NCI-H774 (cell line): Measurements from ENCODE around the gene CDHR5.

ENCODE experiments used
- DNase-seq: peaks from one replicate; lab custom pipeline; 2025; lab: John Stamatoyannopoulos, UW

The CDHR5 gene

DNA sequence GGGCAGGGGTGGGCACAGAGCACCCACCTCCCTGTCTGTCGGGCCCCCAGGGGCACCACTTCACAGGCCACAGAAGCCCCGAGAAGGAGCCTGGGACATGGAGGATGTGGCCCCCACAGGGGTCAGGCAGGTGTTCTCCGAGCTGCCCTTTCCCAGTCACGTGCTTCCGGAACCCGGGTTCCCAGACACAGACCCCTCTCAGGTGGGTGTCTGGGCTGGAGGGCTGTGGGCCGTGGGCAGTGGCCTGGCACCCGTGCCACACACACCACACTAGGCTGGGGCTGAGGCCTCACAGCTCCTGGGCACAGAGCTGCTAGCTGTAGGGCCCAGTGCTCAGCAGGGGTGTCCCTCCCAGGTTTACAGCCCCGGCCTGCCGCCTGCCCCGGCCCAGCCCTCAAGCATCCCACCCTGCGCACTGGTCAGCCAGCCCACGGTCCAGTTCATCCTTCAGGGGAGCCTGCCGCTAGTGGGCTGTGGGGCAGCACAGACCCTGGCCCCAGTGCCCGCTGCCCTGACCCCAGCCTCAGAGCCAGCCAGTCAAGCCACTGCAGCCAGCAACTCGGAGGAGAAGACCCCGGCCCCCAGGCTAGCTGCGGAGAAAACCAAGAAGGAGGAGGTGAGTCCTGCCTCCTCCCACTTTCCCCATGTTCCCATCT, 14.5 kb downstream of the CDHR5 start:
- no peak for DNase-seq

DNA sequence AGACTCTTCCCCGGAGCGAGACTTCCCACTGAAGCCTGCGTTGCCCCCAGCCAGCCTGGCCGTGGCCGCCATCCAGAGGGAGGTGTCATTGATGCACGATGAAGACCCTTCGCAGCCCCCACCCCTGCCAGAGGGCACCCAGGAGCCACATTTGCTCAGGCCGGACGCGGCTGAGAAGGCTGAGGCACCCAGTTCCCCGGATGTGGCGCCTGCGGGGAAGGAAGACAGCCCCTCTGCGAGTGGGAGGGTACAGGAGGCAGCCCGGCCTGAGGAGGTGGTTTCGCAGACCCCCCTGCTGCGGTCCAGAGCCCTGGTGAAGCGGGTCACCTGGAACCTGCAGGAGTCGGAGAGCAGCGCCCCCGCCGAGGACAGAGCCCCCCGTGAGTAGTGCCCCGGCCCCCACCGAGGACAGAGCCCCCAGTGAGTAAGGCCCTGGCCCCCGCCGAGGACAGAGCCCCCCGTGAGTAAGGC, 15.4 kb downstream of the CDHR5 start:
- no peak for DNase-seq

DNA sequence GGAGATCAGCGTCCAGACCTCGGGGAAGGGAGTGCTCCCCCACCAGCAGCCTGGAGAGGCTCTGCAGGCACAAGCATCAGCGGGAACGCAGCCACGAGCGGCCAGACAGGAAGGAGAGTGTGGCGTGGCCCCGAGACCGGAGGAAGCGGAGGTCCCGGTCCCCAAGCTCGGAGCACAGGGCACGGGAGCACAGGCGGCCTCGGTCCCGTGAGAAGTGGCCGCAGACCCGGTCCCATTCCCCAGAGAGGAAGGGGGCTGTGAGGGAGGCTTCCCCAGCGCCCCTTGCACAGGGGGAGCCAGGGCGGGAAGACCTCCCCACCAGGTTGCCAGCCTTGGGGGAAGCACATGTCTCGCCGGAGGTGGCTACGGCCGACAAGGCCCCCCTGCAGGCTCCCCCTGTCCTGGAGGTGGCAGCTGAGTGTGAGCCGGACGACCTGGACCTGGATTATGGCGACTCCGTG, 15.9 kb downstream of the CDHR5 start:
- no peak for DNase-seq

DNA sequence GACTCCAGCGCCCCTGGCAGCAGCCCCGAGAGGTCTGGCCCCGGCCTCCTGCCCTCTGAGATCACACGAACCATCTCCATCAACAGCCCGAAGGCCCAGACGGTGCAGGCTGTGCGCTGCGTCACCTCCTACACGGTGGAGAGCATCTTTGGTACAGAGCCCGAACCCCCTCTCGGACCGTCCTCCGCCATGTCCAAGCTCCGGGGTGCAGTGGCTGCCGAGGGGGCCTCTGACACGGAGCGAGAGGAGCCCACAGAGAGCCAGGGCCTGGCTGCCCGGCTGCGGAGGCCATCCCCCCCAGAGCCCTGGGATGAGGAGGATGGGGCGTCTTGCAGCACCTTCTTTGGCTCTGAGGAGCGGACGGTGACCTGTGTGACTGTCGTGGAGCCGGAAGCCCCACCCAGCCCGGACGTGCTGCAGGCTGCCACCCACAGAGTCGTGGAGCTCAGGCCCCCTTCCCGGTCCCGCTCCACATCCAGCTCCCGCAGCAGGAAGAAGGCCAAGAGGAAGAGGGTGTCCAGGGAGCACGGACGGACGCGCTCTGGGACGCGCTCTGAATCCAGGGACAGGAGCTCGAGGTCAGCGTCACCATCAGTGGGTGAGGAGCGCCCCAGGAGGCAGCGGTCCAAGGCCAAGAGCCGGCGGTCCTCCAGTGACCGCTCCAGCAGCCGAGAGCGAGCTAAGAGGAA, 16.6 kb downstream of the CDHR5 start:
- DNase-seq = no peak

DNA sequence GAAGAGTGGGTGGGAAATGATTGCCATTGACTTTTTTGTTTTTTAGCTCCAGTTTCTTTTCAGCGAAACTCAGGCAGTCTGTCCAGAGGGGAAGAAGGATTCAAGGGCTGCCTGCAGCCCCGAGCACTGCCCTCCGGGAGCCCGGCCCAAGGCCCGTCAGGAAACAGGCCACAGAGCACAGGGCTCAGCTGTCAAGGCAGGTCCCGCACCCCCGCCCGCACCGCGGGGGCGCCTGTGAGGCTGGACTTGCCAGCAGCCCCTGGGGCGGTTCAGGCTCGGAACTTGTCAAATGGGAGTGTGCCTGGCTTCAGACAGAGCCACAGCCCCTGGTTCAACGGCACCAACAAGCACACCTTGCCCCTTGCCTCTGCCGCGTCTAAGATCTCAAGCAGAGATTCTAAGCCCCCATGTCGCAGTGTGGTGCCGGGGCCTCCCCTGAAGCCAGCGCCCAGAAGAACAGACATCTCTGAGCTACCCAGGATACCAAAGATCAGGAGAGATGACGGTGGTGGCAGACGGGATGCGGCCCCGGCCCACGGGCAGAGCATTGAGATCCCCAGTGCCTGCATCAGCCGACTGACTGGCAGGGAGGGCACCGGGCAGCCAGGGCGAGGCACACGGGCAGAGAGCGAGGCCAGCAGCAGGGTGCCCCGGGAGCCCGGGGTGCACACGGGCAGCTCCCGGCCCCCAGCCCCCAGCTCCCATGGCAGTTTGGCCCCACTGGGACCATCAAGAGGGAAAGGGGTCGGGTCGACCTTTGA, 17.6 kb downstream of the CDHR5 start:
- DNase-seq = no peak

DNA sequence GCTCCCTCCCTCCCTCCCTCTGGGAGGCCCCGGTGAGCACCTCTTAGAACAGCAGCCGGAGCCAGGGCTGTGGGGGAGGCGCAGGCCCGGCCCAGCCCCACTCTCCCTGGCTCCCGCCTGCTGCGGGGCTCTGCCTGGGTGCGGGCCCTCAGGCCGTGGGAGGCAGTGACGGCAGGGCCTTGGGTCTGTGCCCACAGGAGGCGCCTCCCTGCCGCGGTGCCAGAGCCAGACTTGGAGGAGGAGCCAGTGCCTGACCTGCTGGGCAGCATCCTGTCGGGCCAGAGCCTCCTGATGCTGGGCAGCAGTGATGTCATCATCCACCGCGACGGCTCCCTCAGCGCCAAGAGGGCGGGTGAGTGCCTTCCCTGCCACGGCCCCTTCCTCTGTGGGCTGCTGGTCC, 18.5 kb downstream of the CDHR5 start:
- no peak for DNase-seq

DNA sequence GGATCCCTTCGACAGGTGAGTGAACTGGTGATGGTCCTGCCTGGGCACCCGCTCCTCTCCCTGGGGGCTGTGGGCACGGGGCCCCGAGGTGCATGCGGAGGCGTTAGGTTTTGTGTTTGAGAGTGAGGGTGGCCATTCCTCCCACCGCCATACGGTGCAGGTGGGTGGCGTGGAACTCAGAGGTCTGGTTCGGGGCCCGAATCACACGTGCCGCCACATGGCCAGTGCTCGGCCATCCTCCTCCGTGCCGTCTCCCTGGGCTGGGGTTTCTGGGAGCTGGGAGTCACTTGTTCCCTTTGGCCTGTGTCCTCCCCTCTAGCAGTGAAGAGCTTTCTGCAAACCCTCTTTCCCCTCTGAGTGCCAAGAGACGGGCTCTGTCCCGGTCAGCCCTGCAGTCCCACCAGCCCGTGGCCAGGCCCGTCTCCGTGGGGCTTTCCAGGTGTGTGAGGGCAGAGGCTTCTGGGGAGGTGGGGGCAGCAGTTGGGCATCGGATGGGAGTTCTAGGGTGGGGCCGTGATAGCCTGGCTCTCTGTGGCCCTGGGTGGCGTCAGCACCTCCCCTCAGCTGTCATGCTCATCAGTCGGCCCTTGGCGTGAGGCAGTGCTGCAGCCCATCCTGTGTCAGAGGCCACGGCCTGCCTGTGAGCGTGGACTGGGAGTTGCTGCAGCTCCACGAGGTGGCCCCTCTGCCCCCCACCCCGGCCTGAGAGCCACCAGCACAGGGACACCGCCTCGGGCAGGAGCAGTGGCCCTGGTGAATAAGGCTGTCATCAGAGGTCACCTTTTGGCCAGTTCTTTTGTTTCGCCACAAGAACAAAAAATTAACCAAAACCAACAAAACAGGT, 19.2 kb downstream of the CDHR5 start:
- DNase-seq = no peak

DNA sequence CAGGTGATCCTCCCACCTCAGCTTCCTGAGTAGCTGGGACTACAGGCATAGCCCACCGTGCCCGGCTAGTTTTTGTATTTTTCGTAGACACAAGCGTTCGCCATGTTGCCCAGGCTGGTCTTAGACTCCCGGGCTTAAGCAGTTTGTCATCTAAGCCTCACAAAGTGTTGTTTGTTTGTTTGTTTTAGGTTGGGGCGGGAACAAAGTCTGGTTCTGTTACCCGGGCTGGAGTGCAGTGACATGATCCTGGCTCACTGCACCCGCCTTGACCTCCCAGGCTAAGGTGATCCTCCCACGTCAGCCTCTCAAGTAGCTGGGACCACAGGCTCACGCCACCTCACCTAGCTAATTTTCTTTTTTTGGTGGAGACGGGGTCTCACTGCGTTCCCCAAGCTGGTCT, 21.6 kb downstream of the CDHR5 start:
- DNase-seq = no peak

DNA sequence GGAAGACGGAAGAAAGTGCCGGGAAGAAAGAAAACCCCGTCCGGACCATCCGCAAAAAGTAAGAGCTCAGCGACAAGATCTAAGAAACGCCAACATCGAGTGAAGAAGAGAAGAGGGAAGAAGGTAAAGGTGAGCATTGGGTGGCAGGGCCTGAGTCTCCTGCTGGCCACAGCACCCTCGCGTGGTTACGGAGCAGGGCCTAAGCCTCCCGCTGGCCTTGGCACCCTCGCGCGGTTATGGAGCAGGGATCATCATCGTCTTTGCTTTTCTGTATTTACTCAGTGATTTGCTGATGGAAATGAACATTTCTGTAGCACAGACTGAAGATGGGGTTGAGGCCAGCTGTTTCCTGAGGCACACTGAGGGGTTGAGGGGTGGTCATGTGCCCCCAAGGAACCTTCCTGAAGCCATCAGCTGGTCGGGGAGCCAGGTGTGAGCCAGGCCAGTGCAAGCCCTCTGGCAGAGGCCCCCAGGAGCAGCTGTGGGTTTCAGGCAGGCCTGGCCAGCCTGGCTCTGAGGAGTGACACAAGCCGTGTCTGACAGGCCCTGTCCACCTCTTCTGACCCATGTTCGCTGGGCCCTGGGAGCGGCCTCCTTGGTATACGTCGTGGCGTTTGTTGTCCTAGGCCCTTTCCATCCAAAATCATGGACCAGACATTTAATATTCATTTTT, 23.0 kb downstream of the CDHR5 start:
- DNase-seq = no peak

DNA sequence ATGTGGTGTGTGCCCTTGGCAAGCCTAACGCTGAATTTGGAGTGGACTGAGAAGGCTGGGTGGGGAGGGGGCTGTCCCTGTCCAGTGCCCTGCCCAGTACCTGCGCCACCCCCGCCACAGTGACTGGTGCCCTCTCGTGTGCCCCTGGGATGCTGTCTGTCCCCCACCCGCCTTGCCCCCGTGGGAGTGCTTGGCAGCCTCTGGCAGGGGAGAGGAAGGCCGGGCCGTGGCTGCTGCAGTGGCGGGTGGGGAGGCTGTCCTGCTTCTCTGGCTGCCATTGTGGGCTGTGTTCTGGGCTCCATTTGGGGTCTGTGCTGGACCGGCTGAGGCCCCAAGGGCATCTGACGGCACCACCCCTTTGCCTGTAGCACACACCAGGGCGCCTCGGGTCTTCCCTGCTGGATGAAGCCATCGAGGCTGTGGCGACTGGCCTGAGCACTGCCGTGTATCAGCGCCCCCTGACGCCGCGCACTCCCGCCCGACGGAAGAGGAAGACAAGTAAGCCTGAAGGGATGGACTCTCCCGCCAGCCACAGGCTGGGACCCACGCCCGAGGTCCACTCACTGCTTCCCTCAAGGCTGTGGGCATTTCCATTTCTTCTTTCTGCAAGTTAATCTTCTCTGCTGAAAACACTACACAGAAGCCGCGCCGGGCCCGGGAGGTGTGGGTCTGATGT, 26.6 kb downstream of the CDHR5 start:
- no peak for DNase-seq

DNA sequence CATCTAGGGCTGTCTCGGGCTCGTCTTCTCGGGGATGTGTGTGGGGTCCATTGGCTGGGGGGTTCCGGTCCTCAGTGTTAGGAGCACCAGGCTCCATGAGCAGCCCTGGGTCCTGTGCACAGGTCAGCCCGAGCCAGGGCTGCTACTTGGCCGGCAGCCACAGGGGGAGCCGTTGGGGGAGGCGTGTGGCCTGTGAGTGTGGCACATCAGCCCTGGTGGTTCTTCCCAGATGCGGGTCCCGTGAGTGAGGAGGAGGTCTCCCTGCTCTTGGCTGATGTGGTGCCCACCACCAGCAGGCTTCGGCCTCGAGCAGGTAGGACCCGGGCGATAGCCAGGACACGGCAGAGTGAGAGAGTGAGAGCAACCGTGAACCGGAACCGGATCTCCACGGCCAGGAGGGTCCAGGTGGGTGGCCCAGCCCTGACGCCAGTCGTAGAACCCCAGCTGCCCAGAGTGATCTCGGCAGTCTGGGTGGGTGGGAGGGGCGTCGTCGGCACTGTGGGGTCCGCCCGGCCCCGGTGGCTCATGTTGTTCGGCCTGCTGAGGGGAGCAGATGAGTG, 27.5 kb downstream of the CDHR5 start:
- DNase-seq = no peak

DNA sequence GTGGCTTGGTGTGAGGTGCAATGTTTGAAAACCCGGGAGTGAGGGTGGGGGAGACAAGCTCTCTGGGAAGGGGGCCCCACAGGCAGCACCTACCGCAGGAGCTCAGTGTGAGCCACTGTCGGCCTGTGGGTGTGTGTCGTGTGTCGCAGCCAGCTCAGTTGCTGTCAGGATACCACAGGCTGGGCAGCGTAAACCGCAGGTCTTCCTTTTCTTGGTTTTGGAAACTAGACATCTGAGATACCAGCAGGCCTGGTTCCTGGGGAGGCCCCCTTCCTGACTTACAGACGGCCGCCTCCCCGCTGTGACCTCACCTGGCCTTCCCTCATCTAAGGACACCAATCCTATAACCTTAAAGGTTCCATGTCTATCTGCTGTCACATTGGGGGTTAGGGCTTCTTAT, 28.4 kb downstream of the CDHR5 start:
- no peak for DNase-seq

DNA sequence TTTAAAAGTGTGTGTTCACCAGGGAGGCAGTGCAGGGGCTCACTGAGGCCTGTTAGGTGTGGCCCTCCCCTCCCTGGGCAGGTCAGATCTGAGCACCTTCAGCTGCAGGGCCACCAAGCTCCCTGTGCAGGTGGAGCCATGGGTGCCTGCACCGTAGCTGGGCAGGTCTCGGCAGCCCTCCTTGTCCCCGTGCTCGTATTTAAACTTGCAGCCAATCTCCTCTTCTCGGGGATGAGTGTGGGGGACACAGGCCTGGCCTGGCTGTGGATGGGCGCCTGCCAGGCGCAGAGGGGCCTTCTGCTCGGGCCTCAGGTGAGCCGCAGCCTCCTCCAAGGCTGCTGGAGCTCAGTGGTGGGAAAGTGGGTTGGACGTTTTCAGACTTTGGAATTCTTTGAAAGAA, 29.4 kb downstream of the CDHR5 start:
- no peak for DNase-seq

DNA sequence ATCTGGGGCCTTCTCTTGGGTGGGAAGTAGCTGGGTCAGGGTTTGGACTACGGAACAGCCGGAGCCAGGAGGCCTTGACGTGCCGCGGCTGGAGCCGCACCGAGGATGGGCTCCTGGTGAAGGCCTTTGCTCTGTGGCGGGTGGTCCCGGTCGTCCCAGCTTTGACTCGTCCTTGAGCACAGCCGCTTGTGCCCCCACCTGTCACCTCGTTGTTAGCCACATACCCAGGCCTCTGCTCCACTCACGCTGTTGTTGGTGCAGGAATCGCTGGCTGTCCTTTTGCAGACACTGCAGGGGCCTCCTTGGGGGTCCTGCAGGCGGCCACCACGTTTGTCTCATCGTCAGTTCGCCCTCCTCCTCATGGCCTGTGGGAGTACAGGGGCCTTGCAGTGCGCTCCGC, 31.4 kb downstream of the CDHR5 start:
- no peak for DNase-seq

DNA sequence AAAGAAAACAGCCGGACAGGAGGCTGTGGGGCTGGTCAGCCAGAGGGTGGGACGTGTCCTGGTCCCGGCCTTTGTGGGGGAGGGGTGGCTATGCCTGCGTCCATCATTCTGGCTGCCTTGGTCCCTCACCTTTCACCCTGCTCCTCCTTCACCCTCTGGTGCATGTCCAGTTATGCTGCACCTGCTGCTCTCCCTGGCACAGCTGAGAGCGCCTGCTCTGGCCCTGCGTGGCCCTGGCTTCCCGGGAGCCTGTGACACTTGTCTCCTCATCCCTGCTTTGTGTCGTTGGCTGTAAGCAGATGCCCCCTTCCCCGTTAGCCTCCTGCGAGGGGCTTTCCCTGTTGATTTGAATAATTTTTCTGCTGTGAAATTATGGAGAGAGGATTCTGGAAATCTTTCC, 31.8 kb downstream of the CDHR5 start:
- no peak for DNase-seq

DNA sequence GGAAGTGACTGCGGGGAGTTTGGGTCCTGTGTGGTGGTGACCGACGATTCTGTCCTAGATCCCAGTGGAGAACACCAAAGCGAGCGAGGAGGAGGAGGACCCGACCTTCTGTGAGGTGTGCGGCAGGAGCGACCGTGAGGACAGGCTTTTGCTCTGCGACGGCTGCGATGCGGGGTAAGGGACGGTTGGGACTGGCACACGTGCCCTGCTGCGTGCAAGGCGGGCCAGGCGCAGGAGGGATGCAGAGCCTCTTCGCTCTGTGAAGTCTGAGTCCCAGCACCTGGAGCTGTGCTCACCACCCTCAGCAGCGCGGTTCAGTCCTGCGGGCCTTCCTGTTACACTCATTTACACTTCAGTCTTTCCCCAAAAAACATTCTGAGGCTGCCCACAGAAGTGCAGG, 32.3 kb downstream of the CDHR5 start:
- DNase-seq = no peak

DNA sequence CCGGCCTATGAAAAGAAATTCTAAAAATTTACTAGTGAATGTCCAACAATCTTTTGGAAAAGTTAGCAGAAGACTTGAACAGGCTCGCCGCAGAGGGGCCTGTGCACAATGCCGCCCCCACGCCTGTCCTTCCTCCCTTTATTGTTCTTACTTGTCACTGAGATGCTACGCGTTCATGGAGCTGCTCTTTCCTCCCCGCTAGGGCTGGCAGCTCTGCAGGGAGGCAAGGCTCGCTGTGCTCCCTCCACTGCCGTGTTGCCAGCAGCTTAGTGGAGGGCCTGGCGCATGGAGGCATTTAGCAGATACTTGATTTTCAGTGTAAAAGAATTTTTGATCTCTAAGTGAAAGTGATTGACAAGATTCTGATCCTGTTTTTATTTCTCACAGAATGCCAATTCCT, 33.8 kb downstream of the CDHR5 start:
- DNase-seq = no peak

DNA sequence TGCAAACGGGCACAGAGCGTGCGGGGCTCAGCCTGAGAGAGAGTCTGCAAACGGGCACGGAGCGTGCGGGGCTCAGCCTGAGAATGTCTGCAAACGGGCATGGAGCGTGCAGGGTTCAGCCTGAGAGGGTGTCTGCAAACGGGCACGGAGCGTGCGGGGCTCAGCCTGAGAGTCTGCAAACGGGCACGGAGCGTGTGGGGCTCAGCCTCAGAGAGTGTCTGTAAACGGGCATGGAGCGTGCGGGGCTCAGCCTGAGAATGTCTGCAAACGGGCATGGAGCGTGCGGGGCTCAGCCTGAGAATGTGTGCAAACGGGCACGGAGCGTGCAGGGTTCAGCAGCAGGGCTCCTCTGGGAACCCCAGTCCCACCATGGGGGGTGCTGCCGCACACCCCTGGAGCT, 35.0 kb downstream of the CDHR5 start:
- no peak for DNase-seq

DNA sequence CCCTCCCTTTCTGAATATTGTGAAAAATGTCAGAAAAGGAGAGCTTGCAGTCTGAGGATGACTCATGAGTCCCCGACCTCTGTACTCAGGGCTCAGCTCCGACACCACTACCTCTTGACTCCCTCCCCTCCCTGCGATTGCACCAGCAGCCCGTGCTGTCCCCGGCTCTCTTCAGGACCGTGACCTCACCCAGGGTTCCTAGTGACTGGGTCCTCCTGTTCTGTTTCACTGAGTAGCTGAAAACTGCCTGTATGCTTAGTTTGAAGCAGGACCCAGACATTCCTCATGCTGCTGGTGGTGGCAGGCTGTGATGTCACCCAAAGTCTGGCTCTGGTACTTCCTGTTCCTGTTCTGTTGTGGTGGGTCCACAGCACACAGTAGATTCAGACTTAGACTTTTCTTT, 36.8 kb downstream of the CDHR5 start:
- no peak for DNase-seq

DNA sequence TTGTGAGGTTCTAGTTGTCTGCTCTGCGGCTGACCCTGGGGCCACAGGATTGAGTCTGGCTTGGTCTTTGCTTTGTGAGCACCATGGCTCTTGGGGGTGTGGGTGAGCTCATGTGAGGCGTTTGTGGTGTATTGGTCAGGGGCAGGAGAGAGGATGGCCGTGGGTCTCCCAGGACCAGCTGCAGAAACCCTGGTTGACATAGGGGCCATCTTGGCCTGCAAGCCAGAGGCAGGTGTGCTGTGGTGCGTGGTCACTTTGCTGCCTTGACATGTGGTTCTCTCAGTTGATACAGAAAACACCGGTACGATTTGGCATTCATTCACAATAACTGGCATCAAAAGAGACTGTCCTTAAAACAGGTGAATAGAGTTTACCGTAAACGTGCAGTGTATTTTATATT, 37.2 kb downstream of the CDHR5 start:
- DNase-seq = no peak
